ENCODE data around the gene MTFMT.
A peak's percentile ranks its signal among the peaks of the same experiment; 100 is the strongest.
"Not testable (repeated sequence)": the region's sequence is repeated elsewhere in the genome, so short reads cannot be mapped to it uniquely, and the experiment has no call there.

MTFMT gene

DNA sequence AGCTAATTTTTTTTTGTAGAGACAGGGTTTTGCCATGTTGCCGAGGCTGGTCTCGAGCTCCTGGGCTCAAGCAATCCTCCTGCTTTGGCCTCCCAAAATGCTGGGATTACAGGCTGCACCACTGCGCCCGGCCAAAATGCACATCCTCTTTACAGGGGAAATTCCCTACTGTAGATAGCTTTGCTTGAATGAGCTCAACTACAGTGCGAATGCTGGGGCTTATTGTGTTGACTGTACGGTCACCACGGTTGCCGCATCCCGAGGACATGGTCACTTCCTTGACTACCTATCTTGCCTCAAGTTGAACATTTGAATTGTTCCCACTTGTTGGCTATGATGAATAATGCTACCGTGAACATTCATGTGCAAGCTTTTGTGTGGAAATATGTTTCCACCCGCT lies 5.3 kb upstream of the MTFMT start:
- no peak for DNase-seq

DNA sequence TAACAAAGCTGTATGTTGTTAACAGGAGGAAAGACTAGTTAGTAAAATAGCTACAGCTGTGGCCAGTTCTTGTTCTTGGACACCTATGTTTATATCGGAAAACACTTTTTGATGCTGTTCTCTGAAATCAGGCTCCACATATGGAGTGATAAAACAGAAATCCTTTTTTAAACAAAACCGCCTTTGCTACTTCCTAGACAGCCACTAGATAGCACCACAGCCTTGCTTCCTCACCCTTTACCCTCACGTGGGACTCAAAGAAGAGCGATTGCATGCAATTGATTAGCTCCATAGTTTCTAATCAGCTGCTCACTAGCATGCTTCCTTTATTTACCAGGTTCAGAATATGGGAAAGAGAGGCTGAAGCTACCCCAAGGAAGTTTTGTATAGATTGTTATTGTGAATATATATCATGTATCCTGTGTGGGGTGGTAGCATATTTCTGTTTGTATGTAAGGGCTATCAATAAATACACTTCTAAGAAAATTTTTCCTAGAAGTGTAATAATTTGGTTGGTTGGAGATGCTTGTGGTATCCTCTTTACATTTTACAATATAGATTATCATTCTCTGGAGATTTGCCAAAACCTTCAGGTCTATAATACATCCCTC lies 4.3 kb upstream of the MTFMT start:
- no peak for DNase-seq

DNA sequence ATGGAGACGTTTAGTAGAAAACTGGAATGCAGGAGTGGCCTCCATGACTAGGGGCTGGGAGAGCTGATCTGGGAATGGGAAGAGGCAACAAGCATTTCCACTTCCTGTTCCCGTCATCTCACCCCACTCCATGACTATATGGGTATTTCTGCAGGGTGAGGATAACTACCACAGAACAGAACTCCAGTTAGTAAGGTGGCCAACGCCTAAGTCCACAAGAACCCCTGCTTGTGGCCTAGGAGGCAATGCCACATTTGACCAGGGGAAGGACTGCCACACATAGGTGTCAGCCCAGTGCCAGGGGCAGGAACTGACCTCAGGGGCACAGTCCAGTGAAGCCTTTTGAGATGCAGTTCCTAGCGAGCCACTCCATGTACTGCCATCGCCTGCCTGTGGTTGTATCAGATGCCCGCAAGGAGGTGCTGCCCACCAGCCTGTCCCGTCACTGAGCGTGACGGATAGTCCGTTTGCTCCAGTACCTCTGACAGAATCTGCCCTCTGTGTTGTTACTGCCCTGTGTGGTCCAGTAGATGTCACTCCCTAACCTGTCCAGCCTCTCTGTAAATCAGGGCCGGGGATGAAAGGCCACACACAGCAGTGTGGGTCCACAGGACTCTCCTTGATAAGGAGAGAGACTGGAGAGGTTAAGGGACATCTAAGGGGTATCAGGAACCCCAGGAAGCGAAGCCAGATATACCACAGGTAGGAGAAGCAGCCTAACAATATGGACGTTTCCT lies 3.5 kb upstream of the MTFMT start:
- DNase-seq, result peak in 2 of 4 experiments; percentile 7 to 8

DNA sequence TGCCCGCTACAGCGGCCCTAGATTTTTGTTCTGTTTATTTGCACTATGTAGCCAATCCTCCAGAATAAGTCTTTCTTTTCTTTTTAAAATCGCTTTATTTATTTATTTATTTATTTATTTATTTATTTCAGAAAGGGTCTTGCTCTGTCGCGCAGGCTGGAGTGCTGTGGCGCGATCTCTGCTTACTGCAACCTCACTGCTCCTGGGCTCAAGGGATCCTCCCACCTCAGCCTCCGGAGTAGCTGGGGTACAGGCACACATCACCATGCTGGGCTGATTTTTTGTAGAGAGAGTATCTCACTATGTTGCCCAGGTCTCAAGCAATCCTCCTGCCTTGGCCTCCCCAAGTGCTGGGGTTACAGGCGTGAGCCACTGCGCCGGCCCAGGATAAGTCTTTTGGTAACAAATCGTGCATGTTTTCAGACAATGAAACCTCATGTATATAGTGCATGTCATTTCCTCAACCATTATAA lies 333 bp upstream of the MTFMT start:
- DNase-seq, result no peak

DNA sequence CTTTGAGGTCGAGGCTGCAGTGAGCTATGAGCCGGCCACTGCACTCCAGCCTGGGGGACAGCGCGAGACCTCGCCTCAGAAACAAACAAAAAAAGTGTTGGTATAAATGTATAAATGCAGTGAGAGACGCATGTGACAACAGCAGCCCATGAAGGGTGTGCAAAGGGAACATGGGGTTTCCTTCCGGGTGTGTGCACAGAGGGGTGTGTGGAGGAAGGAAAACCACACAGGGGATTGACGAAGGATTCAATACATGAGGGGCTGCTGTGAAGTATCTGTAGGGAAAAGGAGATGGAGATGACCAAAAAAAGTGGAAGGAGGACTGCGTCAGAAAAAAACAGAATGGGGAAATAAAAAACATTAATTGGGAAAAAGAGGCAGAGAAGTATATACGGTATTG lies 1.1 kb downstream of the MTFMT start:
- no peak for DNase-seq

DNA sequence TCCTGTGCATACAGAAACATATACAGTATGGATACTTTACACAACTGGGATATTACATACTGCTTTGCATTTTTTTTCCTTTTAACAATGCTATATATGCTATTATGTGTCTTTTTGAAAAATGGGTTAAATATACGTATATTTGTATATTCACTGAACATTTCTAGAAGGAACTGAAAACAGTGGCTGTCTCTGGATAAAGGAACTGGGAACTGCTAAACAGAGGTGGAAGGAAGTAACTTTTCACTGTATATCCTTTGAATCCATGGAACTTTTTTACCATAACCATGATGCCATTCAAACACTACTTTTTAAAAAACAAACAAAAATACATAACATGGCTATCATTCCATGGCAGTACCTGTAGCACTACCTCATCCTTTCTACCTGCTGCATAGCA lies 1.8 kb downstream of the MTFMT start:
- no peak for DNase-seq

DNA sequence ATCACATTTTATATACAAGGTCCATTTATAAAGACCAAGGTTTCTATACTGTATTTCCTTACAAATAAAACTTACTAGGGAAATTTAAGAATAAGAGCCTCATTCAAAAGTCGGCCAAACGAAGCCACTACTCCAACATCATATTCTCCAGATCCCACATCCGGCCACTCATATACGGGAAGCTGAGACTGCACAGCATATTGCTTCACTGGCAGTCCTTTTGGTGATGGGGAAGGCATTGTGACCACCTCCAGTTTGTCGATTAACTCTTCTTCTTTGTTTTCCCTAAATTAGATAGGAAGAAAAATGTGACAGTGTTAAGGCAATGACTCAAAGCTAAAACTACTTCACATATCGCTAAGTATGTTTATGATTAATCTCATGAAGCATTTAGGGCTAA lies 2.7 kb downstream of the MTFMT start:
- no peak for DNase-seq

DNA sequence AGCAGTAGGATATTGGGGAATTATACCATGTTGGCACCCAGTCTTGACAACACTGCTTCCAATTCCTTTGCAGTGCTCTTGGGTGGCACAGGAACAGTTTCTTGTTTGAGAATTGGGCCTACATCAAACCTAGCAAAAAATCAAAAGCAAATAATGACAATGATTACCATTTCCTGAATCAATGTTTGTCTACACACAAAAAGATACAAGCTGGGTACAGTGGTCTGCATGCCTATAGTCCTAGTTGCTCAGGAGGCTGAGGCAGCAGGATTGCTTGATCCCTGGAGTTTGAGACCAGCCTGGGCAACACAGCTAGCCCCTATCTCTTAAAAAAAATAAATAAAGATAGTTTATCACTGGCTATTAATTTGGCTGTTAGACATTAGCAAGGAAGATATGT lies 8.0 kb downstream of the MTFMT start:
- DNase-seq, result no peak

DNA sequence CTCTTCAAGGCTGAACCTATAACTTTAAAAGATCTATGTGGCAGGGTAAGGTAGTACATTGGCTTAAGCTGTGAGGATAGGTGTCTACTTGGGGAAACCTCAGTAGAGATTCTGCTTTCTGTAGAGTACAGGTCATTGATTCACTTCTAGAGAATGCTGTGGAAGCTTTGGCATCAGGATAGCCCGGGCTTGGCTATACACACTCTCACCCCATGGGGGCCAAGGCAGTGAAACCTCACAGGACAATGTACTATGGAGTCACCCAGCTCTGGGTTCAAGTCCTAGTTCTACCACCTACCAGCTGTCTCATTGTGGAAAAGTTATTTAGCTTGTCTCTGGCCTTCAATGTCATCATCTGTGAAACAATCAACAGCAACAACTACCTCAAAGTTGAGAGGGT lies 9.0 kb downstream of the MTFMT start:
- no peak for DNase-seq

DNA sequence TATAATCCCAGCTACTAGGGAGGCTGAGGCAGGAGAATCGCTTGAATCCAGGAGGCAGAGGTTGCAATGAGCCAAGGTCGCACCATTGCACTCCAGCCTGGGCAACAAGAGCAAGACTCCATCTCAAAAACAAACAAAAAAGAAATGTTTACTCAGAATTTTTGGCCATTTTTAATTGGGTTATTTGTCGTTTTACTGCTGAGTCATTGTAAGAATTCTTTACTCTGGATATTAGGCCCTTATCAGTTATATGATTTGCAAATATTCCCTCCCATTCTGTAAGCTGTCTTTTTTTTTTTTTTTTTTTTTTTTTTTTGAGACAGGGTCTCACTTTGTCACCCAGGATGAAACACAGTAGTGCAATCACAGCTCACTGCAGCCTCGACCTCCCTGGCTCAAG lies 18.2 kb downstream of the MTFMT start:
- DNase-seq, result not testable (repeated sequence)

DNA sequence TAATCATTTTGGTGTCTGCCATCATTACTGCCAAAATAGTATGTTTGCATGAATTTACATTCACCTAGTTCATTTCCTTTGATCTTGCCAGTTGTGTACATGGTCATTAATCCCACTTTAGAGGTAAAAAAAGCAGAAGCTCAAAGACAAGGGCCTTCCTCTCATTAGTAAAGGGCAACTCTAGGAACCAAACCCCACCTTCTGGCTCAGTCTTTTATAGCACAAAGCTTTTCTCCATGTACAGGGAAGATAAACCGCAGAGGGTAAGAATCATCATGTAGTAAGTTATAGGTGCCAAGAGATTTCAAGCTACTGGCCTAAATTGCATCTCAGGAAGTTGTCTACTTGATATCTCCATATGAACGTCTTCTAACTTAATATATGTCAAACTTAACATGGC lies 20.5 kb downstream of the MTFMT start:
- no peak for DNase-seq

DNA sequence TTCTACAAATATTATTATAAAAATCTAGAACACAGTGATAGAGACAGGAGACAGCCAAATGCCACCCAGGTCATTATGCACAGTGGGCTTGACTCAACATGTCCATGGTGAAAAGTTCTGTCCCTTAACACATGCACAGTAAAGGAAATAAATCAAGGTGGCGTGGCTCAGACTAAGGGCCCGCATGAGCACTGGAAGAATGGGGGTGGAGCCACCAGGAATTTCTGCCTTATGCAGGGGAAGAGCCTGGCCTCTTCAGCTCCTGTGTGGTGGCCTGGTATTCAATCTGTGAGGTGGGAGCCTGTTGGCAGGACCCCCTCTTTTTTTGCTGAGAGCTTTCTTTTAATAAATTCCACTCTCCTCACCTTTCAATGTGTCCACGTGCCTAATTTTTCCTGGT lies 22.6 kb downstream of the MTFMT start:
- no peak for DNase-seq

DNA sequence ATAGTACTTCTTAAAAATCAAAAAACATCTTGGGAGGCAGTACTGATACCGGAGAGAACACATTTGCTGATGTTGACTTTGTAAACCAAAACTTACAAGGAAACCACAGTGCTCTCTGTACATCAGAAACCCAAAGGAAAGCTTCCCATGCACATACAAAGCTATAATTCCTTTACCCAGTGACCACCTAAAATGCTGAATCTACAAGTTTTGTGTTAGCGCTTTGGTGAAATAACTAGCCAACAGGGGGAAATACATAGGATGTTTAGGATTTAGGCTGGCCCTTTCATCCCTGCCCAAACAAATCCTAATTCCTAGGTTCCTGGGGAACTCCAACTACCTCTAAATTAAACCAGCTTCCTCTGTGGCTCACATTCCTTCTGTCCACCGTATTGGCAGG lies 24.4 kb downstream of the MTFMT start:
- DNase-seq, result no peak

DNA sequence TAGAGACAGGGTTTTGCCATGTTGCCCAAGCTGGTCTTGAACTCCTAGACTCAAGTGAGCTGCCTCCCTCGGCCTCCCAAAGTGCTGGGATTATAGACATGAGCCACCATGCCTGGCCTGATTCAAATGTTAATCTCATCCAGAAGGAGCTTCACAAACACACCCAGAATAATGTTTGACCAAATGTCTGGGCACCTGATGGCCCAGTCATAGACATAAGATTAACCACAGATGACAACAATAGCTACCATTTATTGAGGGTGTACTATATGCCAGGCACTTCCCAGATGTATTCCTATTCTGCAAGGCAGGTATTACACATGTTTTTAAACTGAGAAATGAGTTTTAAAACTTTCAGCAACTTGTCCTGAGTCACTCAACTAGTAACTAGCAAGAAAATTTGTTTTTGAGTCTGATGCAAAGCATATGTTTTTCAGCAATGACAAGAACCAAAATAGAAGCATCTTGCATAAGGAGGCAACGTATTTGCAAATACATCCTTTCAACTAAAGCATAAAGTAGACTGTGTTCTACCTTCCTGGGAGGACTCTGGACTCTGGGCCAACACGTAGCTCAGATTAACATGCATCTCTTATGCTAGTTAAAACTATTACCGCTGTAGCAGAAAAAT lies 31.6 kb downstream of the MTFMT start:
- no peak for DNase-seq

DNA sequence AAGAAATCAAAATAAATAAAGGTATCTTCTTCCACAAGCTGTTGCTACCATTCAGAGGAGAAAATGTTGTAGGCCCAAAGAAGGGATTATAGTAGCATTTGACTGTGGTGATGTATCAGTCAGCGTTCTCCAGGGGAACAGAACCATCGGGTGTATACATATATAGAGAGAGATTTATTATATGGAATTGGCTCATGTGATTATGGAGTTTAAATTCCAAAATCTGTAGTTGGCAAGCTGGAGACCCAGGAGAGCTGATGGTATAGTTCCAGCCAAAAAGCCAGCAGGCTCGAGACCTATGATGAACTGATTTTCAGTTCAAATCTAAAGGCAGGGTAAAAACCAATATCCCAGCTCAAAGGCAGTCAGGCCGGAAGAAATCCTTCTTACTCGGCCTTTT lies 32.4 kb downstream of the MTFMT start:
- no peak for DNase-seq

DNA sequence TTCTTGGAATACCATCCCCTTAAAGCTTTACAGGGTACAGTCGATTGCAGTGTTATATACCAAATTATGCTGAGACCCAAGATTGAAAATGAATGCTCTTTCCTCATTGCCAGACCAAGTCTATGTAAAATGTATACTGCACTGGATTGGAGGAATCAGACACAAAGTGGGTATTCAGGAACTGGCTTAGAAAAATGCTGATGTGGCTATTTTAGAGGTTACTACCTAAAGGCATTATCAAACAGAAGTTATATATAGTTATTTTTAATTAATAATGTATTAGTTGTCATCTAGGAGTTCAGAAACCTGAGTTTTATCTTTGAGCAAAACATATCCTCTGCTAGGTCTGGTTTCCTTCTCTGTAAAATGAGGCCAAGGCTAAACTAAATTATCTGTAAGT lies 36.1 kb downstream of the MTFMT start:
- no peak for DNase-seq

DNA sequence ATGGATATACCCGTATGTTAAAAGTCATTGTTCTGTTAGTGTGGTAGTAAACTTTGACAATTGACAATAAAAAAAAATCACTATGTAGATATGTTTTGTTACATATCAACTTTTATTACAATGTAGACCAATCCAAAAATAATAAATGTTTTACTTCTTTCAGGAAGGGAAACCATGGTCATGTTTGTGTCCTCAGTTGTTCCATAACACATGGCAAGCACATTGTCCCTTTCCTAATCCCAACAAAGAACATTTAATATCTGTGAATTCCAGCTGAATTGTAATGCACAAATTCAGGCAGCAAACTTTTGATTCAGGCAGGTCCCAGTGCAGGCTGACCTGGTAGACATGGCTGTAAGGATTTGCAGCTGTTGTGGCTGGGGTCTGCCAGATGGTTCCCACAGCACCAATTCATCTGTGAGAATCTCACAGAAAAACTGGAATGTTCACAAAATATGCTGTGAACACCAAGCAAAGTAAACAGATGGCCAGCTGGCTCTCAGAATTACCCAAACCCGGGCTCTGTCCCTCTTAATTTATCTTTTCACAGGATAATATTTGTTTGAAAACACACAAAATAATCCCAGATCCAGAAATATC lies 37.8 kb downstream of the MTFMT start:
- no peak for DNase-seq

DNA sequence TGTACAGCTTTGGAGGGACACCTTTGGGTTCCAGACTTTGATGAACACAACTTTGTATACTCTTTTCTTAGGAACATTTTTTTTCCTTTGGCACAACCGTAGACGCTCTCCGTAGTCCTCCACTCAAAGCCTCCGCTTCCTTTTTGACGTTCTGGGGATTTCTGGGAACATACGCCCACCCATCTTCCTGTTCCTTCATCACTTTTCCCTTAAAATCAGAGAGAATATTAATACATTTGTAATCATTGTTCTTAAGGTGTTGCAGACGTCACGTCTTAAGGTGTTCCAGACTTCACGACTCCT lies 39.3 kb downstream of the MTFMT start:
- DNase-seq, result no peak

DNA sequence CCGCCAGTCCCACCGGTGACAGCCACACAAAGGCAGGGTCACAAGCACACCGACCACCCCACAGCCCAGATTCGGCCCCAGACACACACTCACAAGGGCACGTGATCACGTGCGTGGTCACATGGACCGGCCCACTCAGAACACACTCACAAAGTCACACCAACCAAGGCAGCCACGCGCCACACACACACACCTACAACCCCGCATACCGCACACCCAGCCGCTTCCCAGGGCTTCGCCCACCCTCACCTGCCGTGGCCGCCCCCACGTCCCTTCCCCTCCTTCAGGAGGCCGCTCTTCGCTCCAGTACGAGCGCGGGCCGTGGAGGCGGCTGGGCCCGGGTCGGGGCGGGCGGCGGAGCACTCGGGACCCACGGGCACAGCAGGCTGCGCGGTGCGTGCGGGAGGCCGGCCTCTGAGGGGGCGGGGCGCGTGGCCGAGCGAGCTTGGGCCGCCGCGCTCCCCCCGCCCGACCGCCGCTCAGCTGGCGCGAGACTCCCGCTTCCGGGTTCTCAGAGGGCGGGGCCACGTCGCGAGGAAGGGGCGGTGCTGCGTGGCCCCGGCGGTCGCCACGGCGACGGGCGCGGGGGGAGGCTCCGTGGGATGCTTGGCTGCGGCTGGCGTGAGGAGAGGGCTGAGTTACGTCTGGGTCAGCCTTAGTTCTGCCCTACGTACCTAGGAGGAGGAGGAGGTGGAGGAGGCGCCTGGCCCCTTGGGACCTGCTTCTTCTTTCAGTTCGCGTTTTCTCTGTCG lies 39.8 kb downstream of the MTFMT start, which contains the start of gene SPG21:
Gene SPG21 (minus strand): TSS at position 499 of the 752 bp plus-strand sequence. CDS start 6,345 bp downstream, outside the sequence.
- peak; percentile 81 to 86 (median 83) for DNase-seq

DNA sequence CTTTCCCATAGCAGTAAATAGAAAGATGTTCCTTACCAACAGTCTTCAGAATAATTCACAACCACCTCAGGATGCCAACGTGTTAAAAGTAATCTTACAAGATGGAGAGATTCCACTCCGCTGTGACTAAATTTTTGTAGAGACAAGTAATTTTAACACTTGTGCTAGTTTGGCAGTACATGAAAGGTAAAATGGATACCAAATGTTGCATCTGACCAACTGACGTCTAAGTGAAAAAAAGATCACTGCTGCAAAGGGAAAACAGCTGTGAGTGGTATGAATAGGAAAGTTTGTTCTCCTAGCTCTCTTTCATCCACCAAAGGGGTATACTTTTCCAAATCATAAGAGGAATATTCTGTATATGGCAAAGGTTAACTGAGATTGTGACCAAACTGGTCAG lies 42.3 kb downstream of the MTFMT start:
- DNase-seq, result no peak

DNA sequence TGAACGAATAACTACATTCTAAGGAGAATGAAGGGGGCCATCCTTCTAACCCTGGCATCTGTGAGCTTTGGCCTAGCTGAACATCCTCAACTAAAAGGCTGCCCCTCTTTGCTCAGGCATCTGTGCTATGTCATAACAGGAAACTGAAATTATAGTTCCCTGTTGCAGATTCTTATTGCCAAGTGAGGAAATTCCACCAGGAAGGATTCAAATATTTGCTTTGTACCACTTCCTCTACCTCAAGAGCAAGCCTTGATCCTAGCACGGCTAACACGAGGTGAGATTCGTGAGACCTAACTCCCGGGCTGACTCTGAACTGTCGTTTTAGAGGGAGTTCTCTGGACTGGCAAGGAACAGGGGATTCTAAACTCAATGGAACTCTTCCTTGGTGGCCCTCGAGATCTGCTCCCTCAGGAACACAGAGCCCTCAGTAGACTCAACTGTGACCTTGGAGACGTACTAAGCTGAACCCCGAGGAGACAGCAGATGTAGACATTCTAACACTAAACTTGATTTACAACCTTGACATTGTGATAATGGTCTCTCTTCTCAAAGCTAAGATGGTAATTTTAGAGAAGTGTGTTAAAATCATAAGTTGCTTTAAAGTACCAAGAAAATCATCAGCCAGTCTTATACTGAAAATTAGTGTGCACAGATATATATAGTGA lies 43.9 kb downstream of the MTFMT start:
- no peak for DNase-seq

DNA sequence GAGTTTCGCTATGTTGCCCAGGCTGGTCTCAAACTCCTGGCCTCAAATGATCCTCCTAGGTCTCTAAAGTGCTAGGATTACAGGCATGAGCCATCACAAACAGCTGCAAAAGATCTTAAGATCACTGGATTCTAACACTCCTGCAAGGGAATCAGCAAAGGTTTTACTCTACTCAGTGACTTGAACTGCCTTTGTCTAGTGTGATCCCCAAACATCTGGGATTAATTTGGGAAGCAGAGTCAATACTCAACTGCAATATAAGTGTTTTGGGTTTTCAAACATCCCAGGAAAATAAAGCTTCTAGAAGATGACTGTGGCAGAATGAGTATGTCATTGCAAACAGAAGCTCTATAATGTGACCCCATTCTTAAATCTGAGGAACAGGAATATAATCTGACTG lies 47.0 kb downstream of the MTFMT start:
- DNase-seq, result no peak
